HepG2 (cell line): ENCODE results near the gene TTC31. TPM values are rescaled to one million over a fixed set of nuclear protein-coding genes. Genes with fewer than 3 reads are reported as not detected.

ENCODE experiments used
- AGO2 ChIP-seq: fragments of 200-400 bp; formaldehyde crosslinking; optimal IDR thresholded peaks from 2 replicates; pipeline ENCODE3; 2017; ENCODE audit warnings: mild to moderate bottlenecking, low read depth, low read length, moderate library complexity
- ARID2 ChIP-seq: sonication (generic); formaldehyde crosslinking; IDR thresholded peaks from 2 replicates; pipeline ENCODE4 v1.8.1; 2022; ENCODE audit warnings: mild to moderate bottlenecking, missing genetic modification reagents, borderline replicate concordance
- ERF ChIP-seq: IDR thresholded peaks from 2 replicates; pipeline ENCODE4 v1.6.1; 2018; ENCODE audit warnings: missing biosample characterization, missing genetic modification reagents
- MED1 ChIP-seq: sonication (generic); formaldehyde crosslinking; IDR thresholded peaks from 2 replicates; pipeline ENCODE4 v1.4.0; 2020; ENCODE audit warnings: missing genetic modification reagents
- NFATC3 ChIP-seq: sonication (generic); formaldehyde crosslinking; IDR thresholded peaks from 2 replicates; pipeline ENCODE4 v1.5.1; 2020; ENCODE audit warnings: mild to moderate bottlenecking, missing genetic modification reagents
- NKX3-1 ChIP-seq: sonication (generic); formaldehyde crosslinking; IDR thresholded peaks from 2 replicates; pipeline ENCODE4 v1.5.0; 2020; ENCODE audit warnings: missing genetic modification reagents
- TAF1 ChIP-seq: sonication (generic); formaldehyde crosslinking; IDR thresholded peaks from 2 replicates; pipeline ENCODE4 v1.4.0; 2020; ENCODE audit warnings: missing genetic modification reagents
- ZNF34 ChIP-seq: sonication (generic); formaldehyde crosslinking; IDR thresholded peaks from 2 replicates; pipeline ENCODE4 v1.4.0; 2020; ENCODE audit warnings: mild to moderate bottlenecking, missing genetic modification reagents, borderline replicate concordance
- ZNF431 ChIP-seq: sonication (generic); formaldehyde crosslinking; IDR thresholded peaks from 2 replicates; pipeline ENCODE4 v1.9.0; 2022; ENCODE audit warnings: missing genetic modification reagents, low read depth, mild to moderate bottlenecking, borderline replicate concordance
- ZNF75D ChIP-seq: sonication (generic); formaldehyde crosslinking; IDR thresholded peaks from 2 replicates; pipeline ENCODE4 v1.8.1; 2023; ENCODE audit warnings: missing genetic modification reagents, mild to moderate bottlenecking, borderline replicate concordance
- ZNF772 ChIP-seq: sonication (generic); formaldehyde crosslinking; IDR thresholded peaks from 2 replicates; pipeline ENCODE4 v1.5.0; 2020; ENCODE audit warnings: mild to moderate bottlenecking, missing genetic modification reagents
- ZNF788 ChIP-seq: sonication (generic); formaldehyde crosslinking; IDR thresholded peaks from 2 replicates; pipeline ENCODE4 v1.5.0; 2020; ENCODE audit warnings: mild to moderate bottlenecking, missing genetic modification reagents, borderline replicate concordance
- polyA plus RNA-seq, 8 experiments: library from polyadenylated mRNA; depleted of rRNA in 3 of 8; stranded (reverse) in 7 of 8; unstranded in 1 of 8; fragments of >200 nt; fragmentation: Illumina TruSeq in 4 of 8; extraction: Trizol in 4 of 8; gene quantifications; 2 replicates each; pipeline versions ENCODE4 v1.2.1 to v1.2.3, GENCODE V29; 2011 to 2016; ENCODE audit warnings: low read depth in 4 of 8, missing spikeins in 1 of 8, mixed read lengths in 1 of 8; ENCODE audit not compliant: insufficient read depth in 1 of 8
- total RNA-seq, 5 experiments: library from RNA; depleted of rRNA; stranded (reverse); fragments of >200 nt; fragmentation: Illumina TruSeq; extraction: Trizol; gene quantifications; 2 replicates each; pipeline ENCODE4 v1.2.3, GENCODE V29; 2016; ENCODE audit warnings: low read depth in 1 of 5
- TF ChIP-seq, protein P1 (sequence below): sonication (generic); formaldehyde crosslinking; IDR thresholded peaks from 2 replicates; pipeline ENCODE4 v1.9.0; 2022; ENCODE audit warnings: missing genetic modification reagents, mild to moderate bottlenecking, borderline replicate concordance
- TF ChIP-seq, protein P2 (sequence below): sonication (generic); formaldehyde crosslinking; IDR thresholded peaks from 2 replicates; pipeline ENCODE4 v1.5.0; 2020; ENCODE audit warnings: missing genetic modification reagents, mild to moderate bottlenecking, borderline replicate concordance
- TF ChIP-seq, protein P3 (sequence below), 2 experiments: sonication (generic) in 1 of 2; formaldehyde crosslinking in 1 of 2; IDR thresholded peaks; 2 replicates each; pipeline versions ENCODE4 v1.4.0 to v1.6.1; 2018 to 2020; ENCODE audit warnings: missing genetic modification reagents in 2 of 2, borderline replicate concordance in 1 of 2, low read depth in 1 of 2, mild to moderate bottlenecking in 1 of 2, missing biosample characterization in 1 of 2
- TF ChIP-seq, protein P4 (sequence below): sonication (generic); formaldehyde crosslinking; IDR thresholded peaks from 2 replicates; pipeline ENCODE4 v1.4.0; 2020; ENCODE audit warnings: missing genetic modification reagents, low read depth, mild to moderate bottlenecking, borderline replicate concordance

Gene TTC31
- total and polyA plus RNA-seq, 2 of the 13 experiments (the other 11 are each of a cell fraction or from before 2014, with no cell fraction given), result 28.3 to 39.5 TPM

DNA sequence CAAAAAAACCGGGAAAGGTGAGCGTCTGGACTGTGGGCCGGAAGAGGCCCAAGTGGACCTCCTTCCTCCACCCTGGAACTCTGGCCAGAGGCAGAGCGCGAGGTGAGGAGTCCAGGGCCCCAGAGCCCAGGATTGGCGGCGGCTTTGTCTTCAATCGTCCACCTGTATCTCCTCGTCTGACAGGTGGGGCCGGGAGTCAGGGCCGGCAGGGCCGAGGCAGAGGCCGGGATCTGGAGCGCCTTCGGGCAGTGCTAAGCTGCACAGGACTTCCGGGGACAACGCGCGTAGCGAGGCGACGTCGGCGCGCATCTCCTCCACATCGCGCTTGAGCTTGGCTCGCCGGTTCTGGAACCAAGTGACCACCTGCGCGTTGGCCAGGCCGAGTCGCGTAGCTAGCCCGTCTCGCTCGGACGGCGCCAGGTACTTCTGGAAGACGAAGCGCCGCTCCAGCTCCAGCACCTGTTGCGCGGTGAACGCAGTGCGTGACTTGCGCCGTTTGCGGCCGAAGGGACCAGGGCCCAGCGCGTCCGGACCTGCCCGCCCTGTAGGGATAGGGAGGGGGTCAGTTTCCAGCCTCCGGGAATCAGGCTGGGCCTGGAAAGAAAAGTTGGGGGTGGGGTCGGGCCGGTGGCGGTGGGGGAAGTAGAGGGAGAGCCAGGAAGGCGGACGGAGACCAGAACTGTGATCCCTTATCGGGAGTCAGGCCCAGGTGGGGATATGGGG lies 15.1 kb downstream of the TTC31 start (continued):
- TF ChIP-seq, protein P1, sequence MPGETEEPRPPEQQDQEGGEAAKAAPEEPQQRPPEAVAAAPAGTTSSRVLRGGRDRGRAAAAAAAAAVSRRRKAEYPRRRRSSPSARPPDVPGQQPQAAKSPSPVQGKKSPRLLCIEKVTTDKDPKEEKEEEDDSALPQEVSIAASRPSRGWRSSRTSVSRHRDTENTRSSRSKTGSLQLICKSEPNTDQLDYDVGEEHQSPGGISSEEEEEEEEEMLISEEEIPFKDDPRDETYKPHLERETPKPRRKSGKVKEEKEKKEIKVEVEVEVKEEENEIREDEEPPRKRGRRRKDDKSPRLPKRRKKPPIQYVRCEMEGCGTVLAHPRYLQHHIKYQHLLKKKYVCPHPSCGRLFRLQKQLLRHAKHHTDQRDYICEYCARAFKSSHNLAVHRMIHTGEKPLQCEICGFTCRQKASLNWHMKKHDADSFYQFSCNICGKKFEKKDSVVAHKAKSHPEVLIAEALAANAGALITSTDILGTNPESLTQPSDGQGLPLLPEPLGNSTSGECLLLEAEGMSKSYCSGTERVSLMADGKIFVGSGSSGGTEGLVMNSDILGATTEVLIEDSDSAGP (CRISPR knock-in tag), result peak; percentile 54; the same call in 1 of the 2 replicates
- TF ChIP-seq ZNF788 (CRISPR knock-in tag) (0 out of 2 replicates have a peak, but pooled peaks have one; percentile 45), NKX3-1 (CRISPR knock-in tag) (peak; percentile 64; the same call in 1 of the 2 replicates), ERF (0 out of 2 replicates have a peak, but pooled peaks have one; percentile 24), ARID2 (CRISPR knock-in tag) (peak; percentile 91), ZNF75D (CRISPR knock-in tag) (0 out of 2 replicates have a peak, but pooled peaks have one; percentile 84), AGO2 (peak; percentile 97), ZNF34 (CRISPR knock-in tag) (0 out of 2 replicates have a peak, but pooled peaks have one; percentile 66), ZNF772 (CRISPR knock-in tag) (peak; percentile 57), NFATC3 (CRISPR knock-in tag) (0 out of 2 replicates have a peak, but pooled peaks have one; percentile 85), ZNF431 (CRISPR knock-in tag) (0 out of 2 replicates have a peak, but pooled peaks have one; percentile 22), MED1 (CRISPR knock-in tag) (no peak), TAF1 (CRISPR knock-in tag) (peak; percentile 36; the same call in 1 of the 2 replicates)
- TF ChIP-seq, protein P2, sequence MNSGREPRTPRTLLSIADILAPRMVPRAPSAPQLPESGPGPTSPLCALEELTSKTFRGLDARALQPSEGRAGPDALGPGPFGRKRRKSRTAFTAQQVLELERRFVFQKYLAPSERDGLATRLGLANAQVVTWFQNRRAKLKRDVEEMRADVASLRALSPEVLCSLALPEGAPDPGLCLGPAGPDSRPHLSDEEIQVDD (CRISPR knock-in tag), result peak; percentile 63; the same call in 1 of the 2 replicates
- TF ChIP-seq, protein P3, sequence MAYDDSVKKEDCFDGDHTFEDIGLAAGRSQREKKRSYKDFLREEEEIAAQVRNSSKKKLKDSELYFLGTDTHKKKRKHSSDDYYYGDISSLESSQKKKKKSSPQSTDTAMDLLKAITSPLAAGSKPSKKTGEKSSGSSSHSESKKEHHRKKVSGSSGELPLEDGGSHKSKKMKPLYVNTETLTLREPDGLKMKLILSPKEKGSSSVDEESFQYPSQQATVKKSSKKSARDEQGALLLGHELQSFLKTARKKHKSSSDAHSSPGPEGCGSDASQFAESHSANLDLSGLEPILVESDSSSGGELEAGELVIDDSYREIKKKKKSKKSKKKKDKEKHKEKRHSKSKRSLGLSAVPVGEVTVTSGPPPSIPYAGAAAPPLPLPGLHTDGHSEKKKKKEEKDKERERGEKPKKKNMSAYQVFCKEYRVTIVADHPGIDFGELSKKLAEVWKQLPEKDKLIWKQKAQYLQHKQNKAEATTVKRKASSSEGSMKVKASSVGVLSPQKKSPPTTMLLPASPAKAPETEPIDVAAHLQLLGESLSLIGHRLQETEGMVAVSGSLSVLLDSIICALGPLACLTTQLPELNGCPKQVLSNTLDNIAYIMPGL (CRISPR knock-in tag; IDR thresholded peaks at IDR 0.05; ENCODE audit: borderline replicate concordance in 1 of 2, low read depth in 1 of 2), result peak in 1 of 2 experiments; percentile 19; a peak in 1 of 4 replicates
- TF ChIP-seq, protein P4, sequence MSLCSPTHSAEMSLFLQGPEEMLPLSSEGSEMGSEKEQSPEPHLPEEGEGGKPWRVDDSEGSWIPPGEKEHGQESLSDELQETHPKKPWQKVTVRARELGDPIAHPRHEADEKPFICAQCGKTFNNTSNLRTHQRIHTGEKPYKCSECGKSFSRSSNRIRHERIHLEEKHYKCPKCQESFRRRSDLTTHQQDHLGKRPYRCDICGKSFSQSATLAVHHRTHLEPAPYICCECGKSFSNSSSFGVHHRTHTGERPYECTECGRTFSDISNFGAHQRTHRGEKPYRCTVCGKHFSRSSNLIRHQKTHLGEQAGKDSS (CRISPR knock-in tag), result peak; percentile 24; the same call in 1 of the 2 replicates
